Endothelial cell (in vitro differentiated cells): ENCODE results near the gene FAM169A. TPM values are rescaled to one million over a fixed set of nuclear protein-coding genes. Genes with fewer than 3 reads are reported as not detected.
"Not testable (repeated sequence)": the region's sequence is repeated elsewhere in the genome, so short reads cannot be mapped to it uniquely, and the experiment has no call there.

ENCODE experiments used
- DNase-seq: peaks from one replicate; pipeline ENCODE4 v3.0.0; 2021; ENCODE audit warnings: low spot score
- H3K27ac Mint-ChIP-seq: one replicate; pipeline ENCODE4 v1.8.0; 2021; ENCODE audit warnings: mixed read lengths, inconsistent platforms; ENCODE audit not compliant: unreplicated experiment
- H3K27me3 Mint-ChIP-seq: one replicate; pipeline ENCODE4 v1.8.0; 2021; ENCODE audit warnings: mild to moderate bottlenecking, moderate library complexity, mixed read lengths, inconsistent platforms; ENCODE audit not compliant: unreplicated experiment
- H3K36me3 Mint-ChIP-seq: one replicate; pipeline ENCODE4 v1.8.0; 2021; ENCODE audit warnings: mild to moderate bottlenecking, low read depth, mixed read lengths, inconsistent platforms; ENCODE audit not compliant: unreplicated experiment
- H3K4me1 Mint-ChIP-seq: one replicate; pipeline ENCODE4 v1.8.0; 2021; ENCODE audit warnings: mild to moderate bottlenecking, mixed read lengths, inconsistent platforms; ENCODE audit not compliant: unreplicated experiment
- H3K4me3 Mint-ChIP-seq: one replicate; pipeline ENCODE4 v1.8.0; 2021; ENCODE audit warnings: mild to moderate bottlenecking, mixed read lengths, inconsistent platforms; ENCODE audit not compliant: unreplicated experiment
- H3K9me3 Mint-ChIP-seq: one replicate; pipeline ENCODE4 v1.8.0; 2021; ENCODE audit warnings: mixed read lengths, inconsistent platforms; ENCODE audit not compliant: unreplicated experiment
- total RNA-seq: library from RNA; stranded (reverse); fragmentation: NEBNext Ultra II Directional; extraction: Animal tissue kit (Norgen Biotek cat#: 25700); gene quantifications from one replicate; pipeline ENCODE4 v1.2.1, GENCODE V29; 2021; ENCODE audit not compliant: unreplicated experiment
- TF ChIP-seq, protein P1 (sequence below): fragments of 200-600 bp; sonication (generic); IDR thresholded peaks from one replicate; pipeline ENCODE4 v1.5.0; 2021; ENCODE audit warnings: antibody characterized with exemption; ENCODE audit not compliant: unreplicated experiment

The FAM169A gene
- total RNA-seq, 1 donor from 2014 or later: 21.1 TPM

DNA sequence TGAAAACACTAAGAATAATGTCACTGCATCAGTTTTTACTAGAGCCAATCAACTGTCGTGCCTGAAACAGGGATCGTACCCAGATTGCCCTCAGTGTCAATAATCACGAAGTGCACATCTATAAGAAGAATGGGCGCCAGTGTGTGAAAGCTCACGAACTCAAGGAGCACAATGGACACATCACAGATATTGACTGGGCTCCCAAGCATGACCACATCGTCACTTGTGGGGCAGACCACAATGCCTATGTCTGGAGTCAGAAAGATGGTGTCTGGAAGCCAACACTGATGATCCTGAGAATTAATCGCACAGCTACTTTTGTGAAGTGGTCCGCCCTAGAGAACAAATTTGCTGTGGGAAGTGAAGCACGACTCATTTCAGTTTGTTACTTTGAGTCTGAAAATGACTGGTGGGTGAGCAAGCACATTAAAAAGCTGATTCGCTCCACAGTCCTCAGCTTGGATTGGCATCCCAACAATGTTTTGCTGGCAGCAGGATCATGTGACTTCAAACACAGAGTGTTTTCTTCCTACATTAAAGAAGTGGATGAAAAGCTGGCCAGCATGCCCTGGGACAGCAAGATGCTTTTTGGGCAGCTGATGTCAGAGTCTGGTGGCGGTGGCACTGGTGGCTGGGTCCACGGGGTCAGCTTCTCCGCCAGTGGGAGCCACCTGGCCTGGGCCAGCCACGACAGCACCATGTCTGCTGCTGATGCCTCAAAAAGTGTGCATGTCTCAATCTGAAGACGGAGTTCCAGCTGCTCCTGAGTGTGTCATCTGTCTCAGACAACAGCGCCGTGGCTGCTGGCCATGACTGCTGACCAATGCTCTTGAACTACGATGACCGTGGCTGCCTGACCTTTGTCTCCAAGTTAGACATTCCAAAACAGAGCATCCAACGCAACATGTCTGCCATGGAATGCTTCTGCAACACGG, 66.9 kb downstream of the FAM169A start:
- H3K9me3 Mint-ChIP-seq: no peaks in the 10 kb centered on the region
- H3K27me3 Mint-ChIP-seq: no peaks in the 10 kb centered on the region
- TF ChIP-seq, protein P1, sequence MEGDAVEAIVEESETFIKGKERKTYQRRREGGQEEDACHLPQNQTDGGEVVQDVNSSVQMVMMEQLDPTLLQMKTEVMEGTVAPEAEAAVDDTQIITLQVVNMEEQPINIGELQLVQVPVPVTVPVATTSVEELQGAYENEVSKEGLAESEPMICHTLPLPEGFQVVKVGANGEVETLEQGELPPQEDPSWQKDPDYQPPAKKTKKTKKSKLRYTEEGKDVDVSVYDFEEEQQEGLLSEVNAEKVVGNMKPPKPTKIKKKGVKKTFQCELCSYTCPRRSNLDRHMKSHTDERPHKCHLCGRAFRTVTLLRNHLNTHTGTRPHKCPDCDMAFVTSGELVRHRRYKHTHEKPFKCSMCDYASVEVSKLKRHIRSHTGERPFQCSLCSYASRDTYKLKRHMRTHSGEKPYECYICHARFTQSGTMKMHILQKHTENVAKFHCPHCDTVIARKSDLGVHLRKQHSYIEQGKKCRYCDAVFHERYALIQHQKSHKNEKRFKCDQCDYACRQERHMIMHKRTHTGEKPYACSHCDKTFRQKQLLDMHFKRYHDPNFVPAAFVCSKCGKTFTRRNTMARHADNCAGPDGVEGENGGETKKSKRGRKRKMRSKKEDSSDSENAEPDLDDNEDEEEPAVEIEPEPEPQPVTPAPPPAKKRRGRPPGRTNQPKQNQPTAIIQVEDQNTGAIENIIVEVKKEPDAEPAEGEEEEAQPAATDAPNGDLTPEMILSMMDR: no peak
- H3K27ac Mint-ChIP-seq: no peak overlapping the region
- no peak overlapping the region for H3K4me3 Mint-ChIP-seq
- H3K4me1 Mint-ChIP-seq: no peaks in the 10 kb centered on the region
- no peak for DNase-seq
- no peaks in the 10 kb centered on the region for H3K36me3 Mint-ChIP-seq

DNA sequence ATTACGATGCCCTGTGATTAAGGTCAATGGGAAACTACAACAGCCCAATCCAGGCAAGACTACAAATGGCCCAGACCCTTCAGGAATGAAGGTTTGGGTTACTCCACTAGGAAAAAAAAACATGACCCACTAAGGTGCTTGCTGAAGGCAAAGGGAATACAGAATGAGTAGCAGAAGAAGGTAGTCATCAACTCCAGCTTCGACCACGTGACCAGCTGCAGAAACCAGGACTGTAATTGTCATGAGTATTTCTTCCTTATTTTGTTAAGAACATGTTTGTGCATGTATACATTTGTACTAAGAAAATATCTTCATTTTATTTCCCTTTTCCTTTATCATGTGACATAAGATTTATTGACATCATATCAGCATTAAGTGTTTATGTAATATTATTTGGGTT, 74.5 kb downstream of the FAM169A start:
- H3K9me3 Mint-ChIP-seq, DNase-seq, H3K4me1 Mint-ChIP-seq, H3K27me3 Mint-ChIP-seq, H3K4me3 Mint-ChIP-seq, H3K27ac Mint-ChIP-seq: not testable (repeated sequence)
- H3K36me3 Mint-ChIP-seq: peaks cover 46% of the 10 kb centered on the region

DNA sequence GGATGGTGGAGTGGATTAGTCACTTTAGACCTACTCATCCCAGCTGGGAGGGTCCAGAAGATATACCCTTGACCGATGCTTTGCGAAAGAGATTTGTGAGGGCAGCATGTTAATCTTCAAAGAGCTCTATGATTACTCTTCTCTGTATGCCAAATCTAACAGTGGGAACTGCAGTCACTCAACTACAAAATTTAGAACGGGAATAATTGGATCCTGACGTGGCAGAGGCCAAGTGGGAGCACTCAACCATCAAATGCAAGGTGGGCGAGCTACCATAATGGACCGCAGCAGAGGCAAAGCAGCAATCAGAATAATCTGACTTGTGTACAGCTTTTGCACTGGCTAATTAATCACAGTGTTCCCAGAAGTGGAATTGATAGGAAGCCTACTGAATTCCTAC, 78.8 kb downstream of the FAM169A start:
- no peaks in the 10 kb centered on the region for H3K9me3 Mint-ChIP-seq
- H3K27ac Mint-ChIP-seq: no peak overlapping the region
- DNase-seq: no peak
- H3K4me3 Mint-ChIP-seq: no peak overlapping the region
- TF ChIP-seq, protein P1: no peak
- H3K36me3 Mint-ChIP-seq: peaks cover 40% of the 10 kb centered on the region
- H3K27me3 Mint-ChIP-seq: no peaks in the 10 kb centered on the region
- no peaks in the 10 kb centered on the region for H3K4me1 Mint-ChIP-seq

DNA sequence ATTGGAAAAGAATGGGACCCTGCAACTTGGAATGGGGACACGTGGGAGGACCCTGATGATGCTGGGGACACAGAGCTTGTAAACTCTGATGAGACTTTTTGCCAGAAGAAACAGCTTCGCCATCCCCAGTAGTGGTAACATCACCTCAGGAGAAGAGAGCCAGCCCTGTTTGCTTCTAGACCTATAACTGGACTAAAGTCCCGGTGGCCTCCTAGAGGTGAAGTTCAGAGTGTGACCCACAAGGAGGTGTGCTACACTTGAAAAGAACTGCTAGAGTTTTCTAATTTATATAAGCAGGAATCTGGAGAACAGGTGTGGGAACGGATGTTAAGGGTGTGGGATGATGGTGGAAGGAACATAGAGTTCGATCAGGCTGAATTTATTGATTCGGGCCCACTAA, 79.3 kb downstream of the FAM169A start:
- TF ChIP-seq, protein P1: no peak
- no peaks in the 10 kb centered on the region for H3K9me3 Mint-ChIP-seq
- no peak for DNase-seq
- no peak overlapping the region for H3K4me3 Mint-ChIP-seq
- H3K4me1 Mint-ChIP-seq: no peaks in the 10 kb centered on the region
- peaks cover 34% of the 10 kb centered on the region for H3K36me3 Mint-ChIP-seq
- H3K27ac Mint-ChIP-seq: no peak overlapping the region
- H3K27me3 Mint-ChIP-seq: no peaks in the 10 kb centered on the region

DNA sequence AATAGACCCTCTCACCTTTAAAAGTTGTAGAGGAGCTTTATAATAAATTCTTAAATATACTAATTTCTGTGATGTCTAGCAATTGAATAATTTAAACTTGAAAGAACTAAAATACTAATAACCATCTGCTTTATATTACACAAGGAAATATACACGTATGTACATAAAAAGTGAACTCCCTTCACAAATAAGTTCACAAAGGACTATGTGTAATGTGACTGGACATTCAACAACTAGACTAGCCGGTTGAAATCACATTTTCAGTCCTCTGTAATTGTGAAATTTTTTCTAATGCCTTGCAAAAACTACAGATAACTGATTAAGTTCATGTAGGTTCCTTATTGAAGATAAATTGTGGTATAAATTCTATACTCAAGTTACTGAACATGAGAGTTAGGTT, 87.6 kb downstream of the FAM169A start:
- H3K4me3 Mint-ChIP-seq: no peak overlapping the region
- DNase-seq: no peak
- no peaks in the 10 kb centered on the region for H3K27me3 Mint-ChIP-seq
- H3K36me3 Mint-ChIP-seq: no peaks in the 10 kb centered on the region
- no peak overlapping the region for H3K27ac Mint-ChIP-seq
- H3K4me1 Mint-ChIP-seq: peaks cover 5% of the 10 kb centered on the region
- no peaks in the 10 kb centered on the region for H3K9me3 Mint-ChIP-seq
- TF ChIP-seq, protein P1: no peak
